ENCODE data around the gene RND1.

RND1 gene

DNA sequence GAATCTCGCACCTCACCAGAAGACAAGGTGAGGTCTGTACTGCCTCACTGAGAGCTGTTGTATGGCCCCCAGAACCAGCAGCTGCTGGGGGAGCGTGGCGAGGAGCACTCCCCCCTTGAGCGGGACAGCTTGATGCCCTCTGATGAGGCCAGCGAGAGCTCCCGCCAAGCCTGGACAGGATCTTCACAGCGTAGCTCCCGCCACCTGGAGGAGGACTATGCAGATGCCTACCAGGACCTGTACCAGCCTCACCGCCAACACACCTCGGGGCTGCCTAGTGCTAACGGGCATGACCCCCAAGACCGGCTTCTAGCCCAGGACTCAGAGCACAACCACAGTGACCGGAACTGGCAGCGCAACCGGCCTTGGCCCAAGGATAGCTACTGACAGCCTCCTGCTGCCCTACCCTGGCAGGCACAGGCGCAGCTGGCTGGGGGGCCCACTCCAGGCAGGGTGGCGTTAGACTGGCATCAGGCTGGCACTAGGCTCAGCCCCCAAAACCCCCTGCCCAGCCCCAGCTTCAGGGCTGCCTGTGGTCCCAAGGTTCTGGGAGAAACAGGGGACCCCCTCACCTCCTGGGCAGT is 38.1 kb downstream of the RND1 start:
- DNase-seq (ENCODE audit: low read depth, low spot score), result no peak

DNA sequence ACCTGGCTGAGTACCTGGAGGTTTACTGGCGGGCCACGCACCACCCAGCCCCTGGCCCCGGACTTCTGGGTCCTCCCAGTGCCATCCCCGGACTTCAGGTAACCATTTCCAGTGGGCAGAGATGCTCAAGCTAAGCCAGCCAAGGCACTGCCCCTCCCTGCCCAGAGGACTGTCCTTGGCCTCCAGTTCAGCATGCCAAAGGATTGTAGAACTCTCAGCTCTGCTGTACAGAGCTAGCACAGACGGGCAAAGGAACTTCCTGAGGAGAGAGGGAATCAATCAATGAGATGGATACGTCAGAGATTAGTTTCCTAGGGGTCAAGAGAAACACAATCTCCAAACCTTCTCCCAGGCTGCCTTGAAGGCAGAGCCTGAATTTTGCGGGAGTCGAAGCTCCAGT is 38.6 kb downstream of the RND1 start:
- DNase-seq (ENCODE audit: low read depth, low spot score), result no peak

DNA sequence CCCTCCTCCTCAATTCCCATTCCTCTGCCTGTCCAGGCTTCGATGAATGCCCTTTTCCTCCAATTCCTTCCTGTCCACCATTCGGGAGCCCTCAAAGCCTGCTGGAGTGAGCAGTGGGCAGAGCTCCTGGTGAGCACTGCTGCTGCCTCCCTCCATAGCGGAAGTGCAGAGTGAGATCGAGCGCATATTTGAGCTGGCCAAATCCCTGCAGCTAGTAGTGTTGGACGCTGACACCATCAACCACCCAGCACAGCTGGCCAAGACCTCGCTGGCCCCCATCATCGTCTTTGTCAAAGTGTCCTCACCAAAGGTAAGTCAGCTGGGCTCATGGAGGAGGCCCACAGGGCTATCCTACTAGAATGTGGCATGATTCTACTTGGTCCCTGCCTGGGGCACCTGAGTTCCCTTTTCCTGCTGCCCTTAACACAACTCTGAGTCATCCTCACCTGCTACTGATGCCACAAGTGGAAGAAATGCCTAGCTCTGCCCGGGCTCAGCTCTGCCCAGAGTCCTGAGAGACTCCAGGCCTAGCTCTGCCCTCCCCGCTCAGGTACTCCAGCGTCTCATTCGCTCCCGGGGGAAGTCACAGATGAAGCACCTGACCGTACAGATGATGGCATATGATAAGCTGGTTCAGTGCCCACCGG is 39.3 kb downstream of the RND1 start:
- DNase-seq (ENCODE audit: low read depth, low spot score), result no peak

DNA sequence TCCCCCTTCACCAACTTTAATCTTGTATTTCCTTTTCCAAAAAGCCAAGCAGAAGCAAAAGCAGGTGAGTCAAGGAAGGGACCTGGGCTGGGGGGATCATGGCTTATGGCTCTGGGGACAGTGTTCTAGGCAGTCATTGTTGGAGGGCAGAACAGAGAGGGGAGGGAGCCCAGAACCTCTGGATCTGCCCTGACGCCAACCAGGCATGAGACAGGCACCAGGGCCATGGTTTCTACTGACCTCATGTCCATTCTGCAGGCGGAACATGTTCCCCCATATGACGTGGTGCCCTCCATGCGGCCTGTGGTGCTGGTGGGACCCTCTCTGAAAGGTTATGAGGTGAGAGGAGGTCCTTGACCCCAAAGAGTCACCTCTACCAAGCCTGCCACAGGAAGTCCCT is 40.8 kb downstream of the RND1 start:
- no peak for DNase-seq (ENCODE audit: low read depth, low spot score)

DNA sequence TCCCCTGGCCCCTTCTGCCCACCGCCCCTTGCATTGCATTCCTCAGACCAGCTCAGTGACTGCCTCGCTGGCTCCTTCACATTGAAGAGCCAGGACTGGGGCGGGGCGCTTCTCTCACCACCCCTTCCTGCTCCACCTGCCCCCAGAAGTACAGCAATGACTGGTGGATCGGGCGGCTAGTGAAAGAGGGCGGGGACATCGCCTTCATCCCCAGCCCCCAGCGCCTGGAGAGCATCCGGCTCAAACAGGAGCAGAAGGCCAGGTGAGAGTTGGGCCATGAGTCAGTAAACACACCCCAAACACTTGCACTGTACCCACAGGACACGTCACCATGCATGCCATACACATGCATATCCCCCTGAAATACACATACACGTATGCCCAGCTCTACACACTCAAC is 41.6 kb downstream of the RND1 start:
- DNase-seq (ENCODE audit: low read depth, low spot score), result no peak

DNA sequence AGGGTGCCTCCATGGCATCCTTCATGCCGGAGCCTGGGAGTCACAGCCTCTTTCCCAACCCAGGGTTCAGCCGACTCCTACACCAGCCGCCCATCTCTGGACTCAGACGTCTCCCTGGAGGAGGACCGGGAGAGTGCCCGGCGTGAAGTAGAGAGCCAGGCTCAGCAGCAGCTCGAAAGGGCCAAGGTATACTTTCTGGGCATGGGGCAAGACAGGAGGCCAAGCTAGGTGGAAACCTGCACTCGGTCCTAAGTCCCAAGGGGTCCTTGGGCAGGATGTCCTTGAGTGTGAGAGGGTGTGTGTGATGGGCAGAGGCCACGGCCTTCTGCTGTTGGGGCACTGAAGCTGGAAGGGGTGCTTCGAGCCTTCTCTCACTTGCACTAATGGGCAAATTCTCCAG is 42.4 kb downstream of the RND1 start:
- DNase-seq (ENCODE audit: low read depth, low spot score), result no peak

DNA sequence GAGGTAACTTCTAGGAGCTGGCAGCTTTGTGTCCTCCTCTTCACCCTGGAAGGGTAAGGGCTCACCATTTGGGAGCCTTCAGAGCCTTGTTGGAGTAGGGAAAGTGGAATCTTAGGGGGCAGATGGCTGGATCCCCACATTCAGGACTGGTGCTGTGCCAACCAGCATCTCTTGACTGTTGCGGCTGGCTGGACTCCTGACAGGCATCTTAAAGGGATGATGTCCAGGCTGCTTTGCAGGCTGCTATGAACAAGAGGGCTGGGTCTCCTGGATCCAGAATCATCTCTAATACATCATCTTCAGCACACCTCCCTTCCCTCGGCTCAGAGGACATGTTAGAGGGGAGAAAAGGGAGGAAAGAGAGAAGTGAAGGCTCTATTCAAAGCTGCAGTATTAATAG is 43.0 kb downstream of the RND1 start:
- no peak for DNase-seq (ENCODE audit: low read depth, low spot score)

DNA sequence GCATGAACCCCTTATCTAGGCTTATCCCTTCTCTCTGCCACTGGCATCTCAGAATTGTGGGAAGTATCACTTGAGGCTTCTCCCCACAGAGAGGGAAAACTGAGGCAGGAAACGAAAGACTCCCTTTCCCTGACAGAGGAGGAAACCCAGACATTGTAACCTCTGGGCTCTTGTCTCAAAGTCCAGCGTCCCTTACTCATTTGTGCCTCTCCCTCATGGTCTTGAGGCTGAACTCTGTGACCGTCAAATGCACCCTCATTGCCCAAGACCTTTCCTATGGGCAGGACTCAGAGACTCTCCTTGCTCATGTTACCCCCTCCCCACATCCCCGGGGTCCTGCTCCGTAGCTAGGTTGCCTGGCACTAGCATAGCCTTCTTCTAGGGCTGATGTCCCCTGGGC is 43.5 kb downstream of the RND1 start:
- no peak for DNase-seq (ENCODE audit: low read depth, low spot score)

DNA sequence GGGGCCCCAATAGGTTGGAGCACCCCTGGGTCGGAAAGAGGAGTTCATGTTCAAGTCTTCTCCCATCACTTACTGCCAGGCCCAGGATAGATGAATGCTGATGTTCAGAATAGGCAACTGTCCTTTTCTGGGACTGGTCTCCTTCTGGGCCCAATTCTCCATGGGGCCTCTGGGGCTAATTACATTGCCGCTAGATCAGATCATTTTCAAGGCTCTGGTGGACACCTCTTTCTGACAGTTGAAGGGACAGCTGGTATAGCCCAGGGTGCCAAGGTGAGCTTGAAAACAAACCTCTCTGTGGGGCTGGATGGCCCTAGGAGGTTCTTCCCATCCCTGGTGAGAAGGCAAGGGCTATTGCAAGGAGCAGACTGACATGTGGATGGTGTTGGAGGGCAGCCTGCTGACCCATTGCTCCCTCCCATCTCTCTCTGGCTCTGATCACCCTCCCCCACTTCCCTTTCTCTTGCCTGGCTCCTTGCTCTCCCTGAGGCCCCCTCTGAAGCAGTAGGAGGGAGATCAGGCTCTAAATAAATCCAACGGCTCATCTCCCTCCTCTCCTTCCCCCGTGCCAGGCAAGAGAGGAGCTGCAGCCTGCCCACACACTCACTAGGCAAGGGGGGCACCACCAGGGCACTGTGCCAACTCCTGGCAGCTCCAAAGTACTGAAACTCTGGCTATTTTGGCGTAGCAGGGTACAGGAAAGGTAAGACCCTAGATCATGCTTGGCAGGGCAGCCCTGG is 45.5 kb downstream of the RND1 start:
- no peak for DNase-seq (ENCODE audit: low read depth, low spot score)

DNA sequence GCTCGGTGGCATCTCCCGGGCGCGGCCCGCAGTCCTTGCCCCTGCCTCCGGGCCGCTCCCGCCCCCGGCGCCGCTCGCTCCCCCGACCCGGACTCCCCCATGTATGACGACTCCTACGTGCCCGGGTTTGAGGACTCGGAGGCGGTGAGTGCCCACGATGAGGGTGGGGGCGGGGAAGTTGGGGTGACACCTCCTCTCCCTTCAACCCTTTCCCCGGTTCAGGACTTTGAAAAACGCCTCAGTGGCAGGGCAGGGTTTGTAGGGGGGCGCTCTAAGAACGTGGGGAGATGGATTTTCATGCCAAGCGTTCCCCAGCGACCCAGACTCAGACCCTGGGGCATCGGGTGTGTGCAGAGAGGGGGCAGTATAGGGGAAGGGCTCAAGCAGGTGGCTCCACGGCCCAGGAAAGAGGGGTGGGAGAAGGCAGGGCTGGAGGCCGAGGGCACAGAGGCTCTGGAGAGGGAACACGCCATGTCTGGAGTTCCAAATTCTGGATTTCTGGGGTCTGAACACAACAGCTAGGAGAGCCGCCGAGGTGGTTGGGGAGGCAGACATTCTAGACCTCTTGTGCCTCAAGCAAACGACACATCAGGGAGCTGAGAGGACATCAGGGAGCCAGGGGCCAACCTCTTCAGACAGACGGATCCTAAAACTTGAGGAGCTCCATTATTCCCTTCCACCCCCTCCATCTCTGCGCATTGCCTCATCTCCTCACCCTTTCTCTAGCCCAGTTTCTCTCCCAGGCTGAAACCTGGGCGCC is 46.7 kb downstream of the RND1 start:
- DNase-seq (ENCODE audit: low read depth, low spot score), result peak; percentile 58

DNA sequence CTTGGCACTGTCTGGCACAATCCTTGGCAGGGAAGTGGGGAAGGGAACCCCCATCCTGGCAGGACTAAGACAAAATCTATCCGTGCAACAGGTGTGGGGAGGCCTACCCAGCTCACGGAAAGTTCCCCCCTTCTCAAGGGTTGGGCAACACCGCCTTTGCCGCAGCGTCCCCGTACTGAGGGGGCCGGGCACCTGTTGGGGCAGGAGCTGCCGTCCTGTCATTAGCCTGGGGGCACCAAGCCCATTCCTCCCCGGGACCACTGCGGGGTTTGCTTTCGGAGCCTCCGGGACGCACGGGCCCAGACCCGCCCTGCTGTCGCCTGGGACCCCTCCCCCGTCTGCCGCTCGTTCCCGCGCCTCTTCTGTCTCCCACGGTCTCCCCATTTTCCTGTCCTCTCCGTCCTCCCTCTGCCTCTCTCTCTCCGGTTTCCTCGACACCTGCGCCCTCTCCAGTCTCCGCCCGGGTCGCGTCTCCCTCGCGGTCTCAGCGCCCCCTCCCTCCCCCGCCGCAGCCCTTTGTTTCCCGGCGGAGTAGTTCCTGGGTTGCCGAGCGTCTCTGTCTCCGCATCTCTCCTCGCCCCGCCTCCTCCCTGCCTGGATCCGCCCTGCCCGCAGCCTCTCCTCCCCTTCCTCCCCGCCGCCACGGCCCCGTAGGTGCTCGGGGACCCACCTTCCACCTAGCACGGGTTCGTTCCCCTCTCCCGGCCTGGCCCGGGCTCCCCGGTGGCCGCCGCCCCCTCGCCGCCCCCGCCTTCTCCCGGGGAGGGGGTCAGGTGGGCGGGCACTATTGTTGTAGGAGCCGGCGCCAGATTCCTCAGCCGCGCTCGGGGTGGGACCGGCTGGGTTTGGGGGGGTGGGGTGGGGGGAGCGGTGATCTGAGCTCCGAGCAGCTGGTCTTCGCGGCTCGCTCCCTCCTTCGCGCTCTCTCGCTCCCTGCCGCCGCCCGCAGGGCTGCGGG is 47.5 kb downstream of the RND1 start, which contains the start of gene CACNB3:
CACNB3 (plus strand) TSS at position 624 of the 958 bp plus-strand sequence. CDS start 434 bp downstream, outside the sequence.
- DNase-seq (ENCODE audit: low read depth, low spot score), result peak; percentile 84

DNA sequence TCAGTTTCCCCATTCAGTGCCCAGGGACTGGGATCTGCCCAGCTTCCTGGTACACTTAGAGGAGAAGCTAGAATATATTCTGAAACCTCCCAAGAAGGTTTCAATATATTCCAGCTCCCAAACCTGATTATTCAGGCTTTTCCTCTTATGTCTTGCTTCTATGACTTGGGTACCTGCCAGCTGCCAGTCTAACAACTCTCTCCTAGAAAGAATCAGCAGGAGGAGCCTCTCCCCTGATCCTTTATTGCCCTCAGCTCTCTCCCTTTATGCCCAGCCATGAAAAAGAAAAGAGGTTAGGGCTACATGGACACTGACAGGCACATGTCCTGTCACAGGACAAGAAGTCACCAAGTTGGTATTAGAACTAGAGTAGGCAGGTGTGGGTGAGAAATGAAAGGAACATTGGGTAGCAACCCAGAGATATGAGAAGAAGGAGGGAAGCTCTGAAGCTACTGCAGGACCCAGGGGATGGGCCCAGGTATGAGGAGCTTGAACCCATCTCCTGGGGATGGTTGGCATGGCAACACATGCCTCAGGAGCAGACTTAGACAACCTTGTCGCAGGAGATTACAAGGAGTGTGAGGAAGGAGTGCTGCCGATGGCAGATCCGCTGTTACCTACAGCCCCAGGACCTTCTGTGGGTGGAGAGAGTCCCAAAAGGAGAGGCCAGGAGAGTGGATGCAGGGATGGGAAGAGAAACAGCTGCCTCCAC is 49.4 kb downstream of the RND1 start:
- DNase-seq (ENCODE audit: low read depth, low spot score), result peak; percentile 34

DNA sequence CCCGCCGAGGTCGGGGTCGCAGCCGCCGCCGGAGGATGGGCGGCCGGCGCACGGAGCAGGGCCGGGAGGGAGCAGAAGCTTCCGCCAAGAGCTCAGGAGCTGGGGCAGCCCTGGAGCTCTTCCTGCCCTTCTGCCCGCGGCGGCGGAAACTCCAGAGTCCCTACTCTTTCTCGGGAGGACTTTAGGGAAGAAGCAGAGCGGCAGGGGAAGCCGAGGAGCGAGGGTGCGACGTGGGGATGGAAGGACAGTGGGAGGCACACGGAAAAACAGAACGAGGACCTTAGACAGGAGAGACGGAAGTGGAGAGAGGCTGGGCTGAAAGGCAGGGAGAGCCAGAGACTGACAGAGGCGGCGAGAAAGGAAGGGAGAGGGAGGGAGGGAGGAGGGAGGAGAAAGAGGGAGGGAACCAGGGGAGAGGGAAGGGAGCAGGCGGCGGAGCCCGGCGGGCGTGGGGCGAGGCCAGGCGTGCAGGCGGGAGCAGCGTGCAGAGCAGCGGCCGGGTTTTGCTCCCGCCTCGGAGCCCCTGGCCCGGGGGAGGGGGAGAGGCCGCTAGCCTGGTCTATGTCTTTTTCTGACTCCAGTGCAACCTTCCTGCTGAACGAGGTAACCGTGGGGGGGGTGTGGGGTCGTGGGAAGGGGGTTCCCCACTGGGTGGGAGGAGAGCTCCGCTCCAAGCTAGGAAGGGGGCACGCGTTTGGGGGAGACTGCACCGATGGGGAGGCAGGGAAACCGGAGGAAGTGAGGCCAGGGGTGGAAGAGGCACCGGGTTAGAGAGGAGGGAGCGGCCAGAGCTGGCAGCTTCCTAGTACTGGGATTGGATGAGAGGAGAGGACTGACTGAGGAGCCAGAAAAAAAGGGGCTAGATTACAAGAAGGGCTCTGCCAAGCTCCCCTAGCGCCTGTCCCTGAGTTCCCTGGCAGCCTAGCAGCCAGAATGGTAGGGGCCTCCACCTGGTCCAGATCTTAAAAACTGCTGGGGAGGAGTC is 50.3 kb downstream of the RND1 start:
- peak; percentile 91 for DNase-seq (ENCODE audit: low read depth, low spot score)

DNA sequence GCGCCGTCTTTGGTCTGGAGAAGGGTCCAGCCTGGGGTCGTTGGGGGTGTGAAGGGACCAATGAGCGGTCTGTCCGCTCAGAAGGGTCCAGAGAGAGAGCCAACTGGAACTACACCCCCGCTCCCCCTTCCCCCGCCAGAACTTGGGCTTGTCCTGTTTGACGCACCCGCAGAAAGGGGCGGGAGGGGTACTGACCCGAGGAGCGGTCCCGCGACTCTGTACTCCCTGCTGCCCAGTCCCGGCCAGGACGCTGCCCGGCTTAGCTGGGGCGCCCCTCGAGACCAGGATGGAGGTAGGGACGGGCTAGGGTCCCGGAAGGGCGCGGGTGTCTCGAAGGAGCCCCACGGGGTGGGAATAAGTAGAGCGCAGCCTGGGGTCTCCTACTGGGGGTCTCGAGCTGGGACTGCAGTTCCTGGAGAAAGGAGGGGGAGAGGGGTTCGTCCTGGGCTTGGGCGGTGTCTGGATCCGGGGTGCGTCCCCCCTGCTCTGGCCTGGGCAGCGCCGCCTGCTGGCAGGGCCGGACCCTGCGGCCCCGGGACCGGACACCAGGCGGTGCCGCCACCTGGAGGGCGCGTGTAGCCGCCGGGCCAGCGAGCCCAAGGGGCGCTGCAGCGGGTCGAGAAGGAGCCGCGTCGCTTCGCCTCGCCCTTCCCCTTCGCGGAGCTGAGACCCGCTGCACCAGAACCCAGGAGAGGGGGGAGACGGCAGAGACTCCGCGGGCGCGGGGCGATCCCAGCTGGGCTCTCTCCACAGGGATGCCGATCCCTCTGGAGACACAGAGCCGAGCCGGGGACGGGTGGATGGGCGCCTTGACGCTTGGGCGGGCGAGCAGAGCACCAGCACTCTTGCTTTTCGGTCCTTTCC is 51.2 kb downstream of the RND1 start:
- peak; percentile 94 for DNase-seq (ENCODE audit: low read depth, low spot score)

DNA sequence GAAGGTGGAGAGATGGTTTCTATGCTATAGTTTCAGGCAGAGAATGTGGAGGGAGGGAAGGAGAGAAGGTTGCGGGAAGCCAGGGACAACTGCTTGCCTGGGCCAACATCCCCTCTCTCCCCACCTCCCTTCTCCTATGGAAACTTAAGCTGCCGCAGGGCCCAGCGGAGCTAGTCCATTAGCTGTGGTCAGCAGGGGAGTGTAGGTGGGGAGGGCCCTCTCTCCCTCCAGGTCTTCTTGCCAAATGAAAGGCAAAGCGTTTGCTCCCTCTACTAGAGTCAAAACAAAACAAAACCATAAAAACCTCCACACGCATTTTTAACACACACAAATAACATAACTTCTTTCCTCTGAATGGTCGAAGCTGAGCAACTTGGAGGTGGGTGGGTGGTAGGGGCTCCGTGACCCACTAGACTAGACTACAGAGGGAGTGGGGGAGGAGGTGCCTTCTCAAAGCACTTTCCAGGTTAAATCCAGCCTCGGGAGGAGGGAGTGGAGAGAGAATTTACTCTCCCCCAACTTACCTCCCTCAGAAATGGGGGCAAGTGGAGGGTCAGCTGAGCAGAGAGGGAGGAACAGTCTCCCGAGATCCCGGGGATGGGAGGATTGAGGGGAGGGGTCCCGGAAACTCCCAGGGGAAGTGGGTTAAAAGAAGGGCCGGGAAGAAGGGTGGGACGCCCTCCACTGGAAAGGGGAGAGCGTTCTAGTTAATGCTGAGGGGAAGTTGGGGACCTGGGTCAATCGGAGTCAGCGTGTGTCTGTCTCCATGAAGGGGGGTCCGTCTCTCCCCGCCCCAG is 52.0 kb downstream of the RND1 start:
- peak; percentile 67 for DNase-seq (ENCODE audit: low read depth, low spot score)

DNA sequence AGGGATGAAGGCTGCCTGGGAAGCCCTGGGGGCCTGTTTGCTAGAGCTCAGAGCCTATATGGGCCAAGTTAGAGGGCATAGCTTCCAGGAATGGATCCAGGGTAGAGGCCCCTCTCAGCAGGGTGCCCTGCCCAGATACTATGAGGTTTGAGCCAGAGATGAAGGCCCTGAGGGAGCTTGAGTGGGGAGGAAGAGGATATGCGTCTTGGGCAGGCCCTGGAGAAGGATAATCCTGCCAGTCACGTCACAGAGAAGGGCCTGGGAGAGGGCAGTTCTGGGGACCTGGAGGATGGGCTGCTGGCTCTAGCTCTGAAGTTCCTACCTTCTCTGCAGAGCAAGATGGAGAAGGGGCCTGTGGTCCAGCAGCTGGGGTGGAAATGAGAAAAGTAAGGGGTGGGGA is 53.3 kb downstream of the RND1 start:
- DNase-seq (ENCODE audit: low read depth, low spot score), result no peak

DNA sequence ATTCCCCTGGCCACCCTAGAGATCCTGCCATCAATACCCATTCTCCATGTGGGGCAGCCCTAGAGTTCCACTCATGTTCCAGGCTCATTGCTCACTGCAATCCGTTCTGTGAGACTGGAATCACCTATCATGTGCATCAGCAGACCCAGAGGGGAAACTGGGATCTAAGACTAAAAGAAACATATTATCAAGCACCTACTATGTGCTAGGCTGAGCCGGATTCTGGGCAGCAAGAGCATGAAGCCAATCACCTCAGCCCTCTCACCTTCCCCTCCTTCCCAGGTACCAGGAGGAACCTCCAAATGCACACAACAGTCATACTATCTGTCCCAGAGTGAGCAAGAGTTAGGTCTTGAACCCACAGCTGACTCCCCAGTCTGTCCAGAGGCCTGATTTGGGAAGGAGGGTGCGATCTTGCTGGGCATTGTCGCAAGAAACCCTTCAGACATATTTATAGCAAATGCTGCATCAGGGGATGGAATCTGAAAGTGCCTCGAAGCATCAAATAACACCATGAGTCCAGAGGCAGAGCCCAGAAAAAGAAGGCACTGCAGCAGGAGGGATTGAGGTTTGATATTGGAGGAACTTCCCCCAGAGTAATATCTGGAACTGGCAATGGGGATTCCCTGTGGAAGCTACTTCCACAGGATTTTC is 54.1 kb downstream of the RND1 start:
- DNase-seq (ENCODE audit: low read depth, low spot score), result no peak

All from astrocyte of the hippocampus (primary cell).